ENCODE data around the gene TPCN1. TPM values are rescaled to one million over a fixed set of nuclear protein-coding genes. Genes with fewer than 3 reads are reported as not detected.

Gene TPCN1
- total RNA-seq, 4 donors from 2014 or later, result 16.5 to 38.4 (median 28.8) TPM

DNA sequence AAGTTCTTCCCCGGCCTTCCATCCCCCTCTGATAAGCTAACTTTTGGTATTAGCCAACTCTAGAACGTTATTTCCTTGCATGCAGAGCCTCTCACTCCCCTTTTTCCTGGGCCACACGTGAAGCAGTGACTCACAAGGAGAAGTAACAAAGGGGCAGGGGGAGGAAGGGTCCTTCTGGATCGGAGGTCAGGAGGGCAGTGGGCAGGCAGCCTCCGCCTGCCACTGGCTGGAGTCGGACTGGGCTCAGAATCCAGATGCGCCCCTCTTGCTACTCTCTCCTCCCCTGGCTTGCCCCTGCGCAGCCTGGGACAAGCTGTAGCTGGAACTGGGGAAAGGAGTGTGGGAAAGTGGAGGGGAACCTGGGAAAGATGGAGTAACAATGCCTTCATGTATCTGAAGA lies 55.0 kb downstream of the TPCN1 start:
- no peak overlapping the region for H3K4me3 ChIP-seq (ENCODE audit: low read depth, poor library complexity, severe bottlenecking)
- no peak for DNase-seq (ENCODE audit: low spot score in 2 of 2)
- TF ChIP-seq, protein P1, sequence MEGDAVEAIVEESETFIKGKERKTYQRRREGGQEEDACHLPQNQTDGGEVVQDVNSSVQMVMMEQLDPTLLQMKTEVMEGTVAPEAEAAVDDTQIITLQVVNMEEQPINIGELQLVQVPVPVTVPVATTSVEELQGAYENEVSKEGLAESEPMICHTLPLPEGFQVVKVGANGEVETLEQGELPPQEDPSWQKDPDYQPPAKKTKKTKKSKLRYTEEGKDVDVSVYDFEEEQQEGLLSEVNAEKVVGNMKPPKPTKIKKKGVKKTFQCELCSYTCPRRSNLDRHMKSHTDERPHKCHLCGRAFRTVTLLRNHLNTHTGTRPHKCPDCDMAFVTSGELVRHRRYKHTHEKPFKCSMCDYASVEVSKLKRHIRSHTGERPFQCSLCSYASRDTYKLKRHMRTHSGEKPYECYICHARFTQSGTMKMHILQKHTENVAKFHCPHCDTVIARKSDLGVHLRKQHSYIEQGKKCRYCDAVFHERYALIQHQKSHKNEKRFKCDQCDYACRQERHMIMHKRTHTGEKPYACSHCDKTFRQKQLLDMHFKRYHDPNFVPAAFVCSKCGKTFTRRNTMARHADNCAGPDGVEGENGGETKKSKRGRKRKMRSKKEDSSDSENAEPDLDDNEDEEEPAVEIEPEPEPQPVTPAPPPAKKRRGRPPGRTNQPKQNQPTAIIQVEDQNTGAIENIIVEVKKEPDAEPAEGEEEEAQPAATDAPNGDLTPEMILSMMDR (IDR thresholded peaks at IDR 0.05), result no peak
- TF ChIP-seq POLR2A (IDR thresholded peaks at IDR 0.05), result no peak
- intact Hi-C loops (cut with DNase I; ENCODE audit: low total_unique reads), result no loop called here
- 82 to 83% methylated on average over 8 of the region's 8 CpGs for WGBS, 2 donors

DNA sequence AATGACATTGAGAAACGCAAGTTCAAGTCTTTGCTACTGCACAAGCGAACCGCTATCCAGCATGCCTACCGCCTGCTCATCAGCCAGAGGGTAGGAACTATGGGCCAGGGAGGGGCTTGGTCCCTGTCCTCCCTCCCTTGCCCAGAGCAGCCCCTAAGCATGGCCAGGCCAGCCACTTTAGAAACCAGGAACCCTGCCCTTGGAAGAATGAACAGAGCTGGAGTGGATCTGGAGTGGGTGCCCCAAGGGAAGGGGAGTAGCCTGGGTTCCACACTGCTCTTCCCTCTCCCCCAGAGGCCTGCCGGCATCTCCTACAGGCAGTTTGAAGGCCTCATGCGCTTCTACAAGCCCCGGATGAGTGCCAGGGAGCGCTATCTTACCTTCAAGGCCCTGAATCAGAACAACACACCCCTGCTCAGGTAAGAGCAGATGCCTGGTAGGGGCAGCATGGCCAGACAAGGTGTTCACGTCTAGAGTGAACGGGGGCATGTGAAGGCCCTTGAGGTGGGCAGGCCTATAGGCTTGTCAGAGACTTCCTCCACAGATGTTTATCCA lies 55.8 kb downstream of the TPCN1 start:
- TF ChIP-seq, protein P1 (IDR thresholded peaks at IDR 0.05), result no peak
- TF ChIP-seq POLR2A (IDR thresholded peaks at IDR 0.05), result no peak
- intact Hi-C loops (cut with DNase I; ENCODE audit: low total_unique reads), result no loop called here
- no peak overlapping the region for H3K4me3 ChIP-seq (ENCODE audit: low read depth, poor library complexity, severe bottlenecking)
- WGBS, 2 donors, result 95 to 97% methylated on average over 9 to 10 of the region's 10 CpGs
- DNase-seq (ENCODE audit: low spot score in 2 of 2), result no peak

DNA sequence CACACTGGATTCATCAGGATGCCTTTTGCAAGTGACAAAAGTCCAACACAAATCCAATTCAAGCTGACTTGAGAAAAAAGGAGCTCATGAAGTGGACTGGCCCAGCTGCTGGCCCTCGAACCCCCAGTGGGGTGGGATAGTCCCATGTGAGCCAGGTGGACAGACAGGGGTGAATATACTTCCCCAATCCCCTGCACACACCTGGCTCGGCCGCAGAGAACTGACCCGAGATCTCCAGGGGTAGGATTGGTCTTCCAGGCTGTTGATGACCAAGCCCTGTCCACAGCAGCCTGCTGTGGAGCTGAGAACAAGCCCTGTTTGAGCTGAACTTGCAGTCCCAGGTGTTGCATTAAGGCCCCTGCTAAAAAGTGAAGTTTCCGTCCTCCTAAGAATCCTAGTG lies 56.2 kb downstream of the TPCN1 start:
- intact Hi-C loops (cut with DNase I; ENCODE audit: low total_unique reads), result no loop called here
- WGBS, 2 donors, result 98% methylated on average over 5 of the region's 5 CpGs
- TF ChIP-seq, protein P1 (IDR thresholded peaks at IDR 0.05), result no peak
- no peak for TF ChIP-seq POLR2A (IDR thresholded peaks at IDR 0.05)
- H3K4me3 ChIP-seq (ENCODE audit: low read depth, poor library complexity, severe bottlenecking), result no peak overlapping the region
- DNase-seq (ENCODE audit: low spot score in 2 of 2), result no peak

DNA sequence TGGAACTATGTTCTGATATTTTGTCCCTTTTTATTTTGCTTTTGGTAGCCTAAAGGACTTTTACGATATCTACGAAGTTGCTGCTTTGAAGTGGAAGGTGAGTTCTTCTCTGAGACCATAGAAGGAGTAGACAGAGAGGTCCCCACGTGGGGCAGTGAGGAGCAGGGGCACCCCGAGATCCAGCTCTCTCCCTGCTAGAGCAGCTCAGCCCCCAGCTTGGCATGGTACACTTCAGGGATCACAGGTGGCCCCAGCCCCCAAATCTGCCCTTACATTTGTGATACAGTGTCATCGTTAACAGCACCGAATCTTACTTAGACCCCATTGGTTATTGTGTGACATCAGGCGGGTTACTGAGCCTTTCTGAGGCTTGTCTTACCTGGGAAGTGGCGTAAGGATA lies 56.9 kb downstream of the TPCN1 start:
- TF ChIP-seq, protein P1 (IDR thresholded peaks at IDR 0.05), result no peak
- TF ChIP-seq POLR2A (IDR thresholded peaks at IDR 0.05), result no peak
- intact Hi-C loops (cut with DNase I; ENCODE audit: low total_unique reads), result no loop called here
- no peak for DNase-seq (ENCODE audit: low spot score in 2 of 2)
- 82 to 91% methylated on average over 8 of the region's 8 CpGs for WGBS, 2 donors
- no peak overlapping the region for H3K4me3 ChIP-seq (ENCODE audit: low read depth, poor library complexity, severe bottlenecking)

DNA sequence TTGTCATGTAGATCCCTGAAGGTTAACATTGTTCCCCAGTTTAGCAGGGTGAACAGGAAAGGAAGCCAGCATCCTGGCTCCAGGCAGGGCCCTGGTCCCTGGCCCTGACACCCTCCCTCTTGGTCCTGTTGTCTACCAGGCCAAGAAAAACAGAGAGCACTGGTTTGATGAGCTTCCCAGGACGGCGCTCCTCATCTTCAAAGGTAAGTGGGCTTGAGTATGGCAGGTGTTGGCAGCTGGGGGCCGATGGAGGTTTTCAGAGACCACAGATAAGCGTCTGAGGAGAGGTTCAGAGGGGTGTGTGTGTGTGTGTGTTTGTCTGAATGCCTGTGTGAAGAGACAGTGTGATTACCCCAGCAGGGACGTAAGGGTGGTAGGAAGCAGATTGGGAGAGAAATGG lies 57.4 kb downstream of the TPCN1 start:
- intact Hi-C loops (cut with DNase I; ENCODE audit: low total_unique reads), result no loop called here
- DNase-seq (ENCODE audit: low spot score in 2 of 2), result no peak
- TF ChIP-seq, protein P1 (IDR thresholded peaks at IDR 0.05), result no peak
- TF ChIP-seq POLR2A (IDR thresholded peaks at IDR 0.05), result no peak

DNA sequence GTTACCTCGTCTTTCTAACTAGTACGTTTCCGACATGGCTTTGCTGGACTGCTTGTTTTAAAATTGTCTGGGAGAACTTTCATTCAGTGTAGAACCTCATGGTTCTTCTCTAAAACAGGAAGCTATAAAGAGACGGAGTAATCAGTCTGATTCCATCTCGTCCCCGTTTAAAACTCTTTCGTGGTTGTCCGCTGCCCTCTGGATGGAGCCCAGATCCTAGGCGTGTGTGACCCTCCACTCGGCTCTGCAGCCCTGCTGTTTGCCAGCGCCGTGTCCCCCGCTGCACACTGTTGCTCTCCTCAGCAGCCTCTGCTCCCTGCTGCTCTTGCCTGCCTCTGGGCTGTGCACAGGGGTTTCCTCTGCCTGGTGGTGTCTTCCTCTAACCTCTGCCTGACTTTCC lies 63.5 kb downstream of the TPCN1 start:
- no peak overlapping the region for H3K4me3 ChIP-seq (ENCODE audit: low read depth, poor library complexity, severe bottlenecking)
- DNase-seq (ENCODE audit: low spot score in 2 of 2), result no peak
- 86 to 88% methylated on average over 13 of the region's 13 CpGs for WGBS, 2 donors
- TF ChIP-seq POLR2A (IDR thresholded peaks at IDR 0.05), result no peak
- TF ChIP-seq, protein P1 (IDR thresholded peaks at IDR 0.05), result no peak
- intact Hi-C loops (cut with DNase I; ENCODE audit: low total_unique reads), result no loop called here

More for the DNA sequence above, 57.4 kb downstream of the TPCN1 start:
- 78 to 83% methylated on average over 5 of the region's 5 CpGs for WGBS, 2 donors
- no peak overlapping the region for H3K4me3 ChIP-seq (ENCODE audit: low read depth, poor library complexity, severe bottlenecking)
